Thoracic aorta (tissue), 2 donors: Measurements from ENCODE around the gene MRPL34. TPM values are rescaled to one million over a fixed set of nuclear protein-coding genes. Genes with fewer than 3 reads are reported as not detected.

Experiments
- ATAC-seq: fragments of 150-250 bp; one replicate; pipeline ENCODE4 v1.8.0; 2017; ENCODE audit warnings: low read depth; ENCODE audit not compliant: insufficient number of reproducible peaks, low FRiP score
- DNase-seq: peaks from one replicate; pipeline ENCODE4 v3.0.0-alpha.2; 2020; ENCODE audit warnings: low spot score
- H3K27ac ChIP-seq, 2 donors: fragments of 200-600 bp; sonication (generic); 1 replicate in 1 of 2; 2 replicates in 1 of 2; pipeline ENCODE4 v1.5.1; 2016; ENCODE audit warnings: mild to moderate bottlenecking in 2 of 2, moderate library complexity in 2 of 2
- H3K27me3 ChIP-seq: fragments of 200-600 bp; sonication (generic); replicated peaks from 2 replicates; pipeline ENCODE4 v1.6.0; 2016; ENCODE audit warnings: mild to moderate bottlenecking; ENCODE audit not compliant: insufficient read depth
- H3K36me3 ChIP-seq: fragments of 200-600 bp; sonication (generic); one replicate; pipeline ENCODE4 v1.5.1; 2016
- H3K4me1 ChIP-seq, 2 donors: fragments of 200-600 bp; sonication (generic); 1 replicate in 1 of 2; 2 replicates in 1 of 2; pipeline versions ENCODE4 v1.5.1 to v1.6.0; 2016; ENCODE audit warnings: low read depth in 2 of 2, mild to moderate bottlenecking in 1 of 2; ENCODE audit not compliant: control insufficient read depth in 1 of 2
- H3K4me3 ChIP-seq: fragments of 200-600 bp; sonication (generic); 2 replicates; pipeline ENCODE4 v1.5.1; 2016; ENCODE audit warnings: mild to moderate bottlenecking
- H3K9me3 ChIP-seq: fragments of 200-600 bp; sonication (generic); 2 replicates; pipeline ENCODE4 v1.5.1; 2016
- CTCF ChIP-seq: fragments of 200-600 bp; sonication (generic); IDR thresholded peaks from one replicate; pipeline ENCODE4 v1.5.1; 2019; ENCODE audit warnings: antibody characterized with exemption
- total RNA-seq, 2 donors: library from RNA; depleted of rRNA; stranded (reverse); fragments of >200 nt; gene quantifications; one replicate each; pipeline versions ENCODE4 v1.1.0 to v1.2.3, GENCODE V29; 2016

Gene MRPL34
- 100 to 1,000 TPM; 132 to 140 TPM for total RNA-seq

GRCh38 chr19:17305517-17306284, at the start of gene MRPL34:
MRPL34 (plus strand) TSS chr19:17305872; CDS start chr19:17305893, 21 bp downstream.
- Histone ChIP-seq H3K9me3 (no peaks in the 10 kb centered on the region), H3K27me3 (no peaks in the 10 kb centered on the region), H3K36me3 (no peaks in the 10 kb centered on the region), H3K27ac (peak within 1 kb of the TSS; percentile 84 to 90), H3K4me1 (peaks cover 32 to 63% of the 10 kb centered on the region in 2 donors), H3K4me3 (peak within 1 kb of the TSS; percentile 84)
- DNase-seq (peak; percentile 64), ATAC-seq (peak; percentile 34)
- peak; percentile 78 for TF ChIP-seq CTCF

- no peak overlapping the region for H3K4me3 ChIP-seq
- no peaks in the 10 kb centered on the region for H3K36me3 ChIP-seq
- H3K9me3 ChIP-seq = no peaks in the 10 kb centered on the region
- DNase-seq (no peak), ATAC-seq (no peak)
- TF ChIP-seq CTCF = no peak
- no peaks in the 10 kb centered on the region for H3K4me1 ChIP-seq
- H3K27ac ChIP-seq = no peak overlapping the region
- H3K27me3 ChIP-seq = no peaks in the 10 kb centered on the region
Observed at GRCh38 chr19:17256130-17256529, 49.5 kb upstream of the MRPL34 start.

GRCh38 chr19:17259118-17259780, 46.4 kb upstream of the MRPL34 start:
- Histone ChIP-seq H3K36me3 (no peaks in the 10 kb centered on the region), H3K4me1 (no peaks in the 10 kb centered on the region), H3K27ac (no peak overlapping the region), H3K27me3 (no peaks in the 10 kb centered on the region), H3K9me3 (no peaks in the 10 kb centered on the region), H3K4me3 (no peak overlapping the region)
- TF ChIP-seq CTCF = no peak
- no peak for DNase-seq
- ATAC-seq = no peak

GRCh38 chr19:17259934-17260333, 45.7 kb upstream of the MRPL34 start:
- Histone ChIP-seq H3K27me3 (no peaks in the 10 kb centered on the region), H3K36me3 (no peaks in the 10 kb centered on the region), H3K4me3 (no peak overlapping the region), H3K4me1 (no peaks in the 10 kb centered on the region), H3K9me3 (no peaks in the 10 kb centered on the region), H3K27ac (no peak overlapping the region)
- DNase-seq = no peak
- no peak for TF ChIP-seq CTCF
- ATAC-seq = no peak

GRCh38 chr19:17260842-17261325, 44.8 kb upstream of the MRPL34 start:
- DNase-seq = no peak
- TF ChIP-seq CTCF = peak; percentile 91
- H3K9me3 ChIP-seq = no peaks in the 10 kb centered on the region
- no peaks in the 10 kb centered on the region for H3K27me3 ChIP-seq
- no peaks in the 10 kb centered on the region for H3K4me1 ChIP-seq
- peak; percentile 59 for ATAC-seq
- H3K36me3 ChIP-seq = no peaks in the 10 kb centered on the region
- H3K27ac ChIP-seq = no peak overlapping the region
- H3K4me3 ChIP-seq = no peak overlapping the region
